K562 treated with DMSO at 1 percent for 48 hours (cell line): ENCODE measurements around the gene DENND4C. TPM values are rescaled to one million over a fixed set of nuclear protein-coding genes. Genes with fewer than 3 reads are reported as not detected.

Experiments
- total RNA-seq: library from RNA; unstranded; fragments of 300-600 nt; gene quantifications from 2 replicates; pipeline ENCODE4 v1.2.3, GENCODE V29; 2022; ENCODE audit warnings: low replicate concordance; ENCODE audit errors: extremely low read depth

Gene DENND4C
- total RNA-seq, result not detected in 2 replicates

GRCh38 chr9:19230355-19231125 lies at the start of gene DENND4C:
TSS of gene DENND4C (plus strand) at chr9:19230693. CDS start at chr9:19276175, 45,482 bp downstream.

DNA sequence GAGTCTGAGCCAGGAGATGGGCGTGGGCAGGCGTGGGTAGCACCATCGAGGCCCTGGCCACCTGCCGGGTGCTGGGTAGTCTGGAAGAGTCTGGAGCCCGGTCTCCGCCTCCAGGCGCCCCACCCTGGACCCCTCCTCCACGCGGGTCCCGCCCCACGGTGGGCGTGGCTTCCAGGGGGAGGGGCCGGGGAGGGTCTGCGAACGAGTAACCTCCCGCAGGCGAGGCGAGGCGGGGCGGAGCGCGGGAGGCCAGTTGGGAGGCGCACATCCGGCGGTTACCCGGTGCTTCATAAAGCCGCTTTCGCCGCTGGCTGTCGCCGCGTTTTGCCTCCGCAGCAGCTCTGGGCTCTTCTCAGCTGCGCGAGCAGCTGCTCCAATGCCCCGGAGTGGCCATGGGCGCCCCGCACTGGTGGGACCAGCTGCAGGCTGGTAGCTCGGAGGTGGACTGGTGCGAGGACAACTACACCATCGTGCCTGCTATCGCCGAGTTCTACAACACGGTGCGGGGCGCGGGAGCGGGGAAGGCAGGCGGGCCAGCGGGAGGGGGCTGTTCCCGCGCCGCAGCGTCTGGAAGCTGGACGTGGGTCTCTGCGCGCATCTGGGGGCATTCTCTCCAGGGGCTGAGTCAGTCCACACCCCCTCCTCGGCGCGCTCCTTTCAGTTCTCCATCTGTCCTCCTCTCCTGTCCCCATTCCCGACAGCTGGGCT lies 178.4 kb downstream of the DENND4C start, which contains the start of gene ACER2:
Gene ACER2, plus strand, starts transcription at position 317 of the 708 bp plus-strand sequence. Its CDS starts 76 bp downstream, at position 393.

Other genes with a start within 250 kb of the DENND4C start
- not detected in 2 replicates for gene SAXO1, start 197.5 kb upstream of the DENND4C start, total RNA-seq
- gene RRAGA, start 181.3 kb upstream of the DENND4C start, total RNA-seq, result not detected in 2 replicates
- gene HAUS6, start 127.8 kb upstream of the DENND4C start, total RNA-seq, result not detected in 2 replicates
- gene PLIN2, start 103.2 kb upstream of the DENND4C start, total RNA-seq, result not detected in 2 replicates
- 2,482 and 3,193 TPM in 2 replicates for gene RPS6, start 149.5 kb downstream of the DENND4C start, total RNA-seq
- not detected in 2 replicates for gene ACER2, start 178.3 kb downstream of the DENND4C start, total RNA-seq